Astrocyte (in vitro differentiated cells and primary cell): ENCODE measurements around the gene SPTLC2. TPM values are rescaled to one million over a fixed set of nuclear protein-coding genes. Genes with fewer than 3 reads are reported as not detected.
A peak's percentile ranks its signal among the peaks of the same experiment; 100 is the strongest.

Experiments used
- DNase-seq: peaks from one replicate; pipeline ENCODE4 v3.0.0-alpha.2; 2010; ENCODE audit warnings: low read depth
- FAIRE-seq: peaks from 2 replicates; lab custom pipeline; 2011; peaks lifted over from hg19 to GRCh38; lab: Jason Lieb, UNC
- H2AFZ ChIP-seq: 2 replicates; pipeline ENCODE4 v1.6.0; 2012; ENCODE audit warnings: low read depth, low read length, inconsistent platforms
- H3K27ac ChIP-seq: 2 replicates; pipeline ENCODE4 v1.5.1; 2011; ENCODE audit warnings: low read depth, low read length, inconsistent platforms
- H3K27me3 ChIP-seq: 2 replicates; pipeline ENCODE4 v1.6.0; 2011; ENCODE audit warnings: low read length, inconsistent platforms; ENCODE audit not compliant: insufficient read depth
- H3K36me3 ChIP-seq: 2 replicates; pipeline ENCODE4 v1.5.1; 2011; ENCODE audit warnings: low read length, inconsistent platforms; ENCODE audit not compliant: insufficient read depth
- H3K4me1 ChIP-seq: 2 replicates; pipeline ENCODE4 v1.5.1; 2011; ENCODE audit warnings: low read length, inconsistent platforms; ENCODE audit not compliant: insufficient read depth
- H3K4me2 ChIP-seq: 2 replicates; pipeline ENCODE4 v1.6.0; 2012; ENCODE audit warnings: low read length, inconsistent platforms
- H3K4me3 ChIP-seq: 2 replicates; pipeline ENCODE4 v1.5.1; 2011; ENCODE audit warnings: low read depth, mild to moderate bottlenecking, low read length, inconsistent platforms; ENCODE audit not compliant: insufficient read depth
- H3K79me2 ChIP-seq: 2 replicates; pipeline ENCODE4 v1.6.0; 2012; ENCODE audit warnings: mild to moderate bottlenecking, low read length, inconsistent platforms; ENCODE audit not compliant: insufficient read depth
- H3K9ac ChIP-seq: 2 replicates; pipeline ENCODE4 v1.6.0; 2012; ENCODE audit warnings: mild to moderate bottlenecking, low read length, inconsistent platforms
- H3K9me3 ChIP-seq: 2 replicates; pipeline ENCODE4 v1.5.1; 2012; ENCODE audit warnings: low read depth, mild to moderate bottlenecking, low read length, inconsistent platforms; ENCODE audit not compliant: insufficient read depth
- H4K20me1 ChIP-seq: 2 replicates; pipeline ENCODE4 v1.6.0; 2012; ENCODE audit warnings: low read length, inconsistent platforms; ENCODE audit not compliant: insufficient read depth
- H3K27ac Mint-ChIP-seq: one replicate; pipeline ENCODE4 v1.8.0; 2021; ENCODE audit warnings: mild to moderate bottlenecking, mixed read lengths; ENCODE audit not compliant: unreplicated experiment
- H3K27me3 Mint-ChIP-seq: one replicate; pipeline ENCODE4 v1.8.0; 2021; ENCODE audit warnings: low read depth, mixed read lengths; ENCODE audit not compliant: unreplicated experiment
- H3K36me3 Mint-ChIP-seq: one replicate; pipeline ENCODE4 v1.8.0; 2021; ENCODE audit warnings: low read depth, mixed read lengths; ENCODE audit not compliant: unreplicated experiment
- H3K4me1 Mint-ChIP-seq: one replicate; pipeline ENCODE4 v1.8.0; 2021; ENCODE audit warnings: low read depth, mixed read lengths; ENCODE audit not compliant: unreplicated experiment
- H3K4me3 Mint-ChIP-seq: one replicate; pipeline ENCODE4 v1.8.0; 2021; ENCODE audit warnings: mild to moderate bottlenecking, moderate library complexity, mixed read lengths; ENCODE audit not compliant: unreplicated experiment
- H3K9me3 Mint-ChIP-seq: one replicate; pipeline ENCODE4 v1.8.0; 2021; ENCODE audit warnings: mild to moderate bottlenecking, mixed read lengths; ENCODE audit not compliant: unreplicated experiment
- EZH2 ChIP-seq: IDR thresholded peaks from 2 replicates; pipeline ENCODE4 v1.6.1; 2012; ENCODE audit warnings: mild to moderate bottlenecking, low read length, inconsistent platforms; ENCODE audit not compliant: insufficient read depth
- total RNA-seq: library from RNA; stranded (reverse); gene quantifications from 2 replicates; pipeline ENCODE4 v1.2.1, GENCODE V29; 2021
- TF ChIP-seq, protein P1 (sequence below): IDR thresholded peaks from 2 replicates; pipeline ENCODE4 v1.5.1; 2011; ENCODE audit warnings: low read depth, mild to moderate bottlenecking, inconsistent platforms, low read length, moderate library complexity; ENCODE audit not compliant: insufficient read depth

Gene SPTLC2
- total RNA-seq, 1 donor from 2014 or later, result 51.2 TPM

DNA sequence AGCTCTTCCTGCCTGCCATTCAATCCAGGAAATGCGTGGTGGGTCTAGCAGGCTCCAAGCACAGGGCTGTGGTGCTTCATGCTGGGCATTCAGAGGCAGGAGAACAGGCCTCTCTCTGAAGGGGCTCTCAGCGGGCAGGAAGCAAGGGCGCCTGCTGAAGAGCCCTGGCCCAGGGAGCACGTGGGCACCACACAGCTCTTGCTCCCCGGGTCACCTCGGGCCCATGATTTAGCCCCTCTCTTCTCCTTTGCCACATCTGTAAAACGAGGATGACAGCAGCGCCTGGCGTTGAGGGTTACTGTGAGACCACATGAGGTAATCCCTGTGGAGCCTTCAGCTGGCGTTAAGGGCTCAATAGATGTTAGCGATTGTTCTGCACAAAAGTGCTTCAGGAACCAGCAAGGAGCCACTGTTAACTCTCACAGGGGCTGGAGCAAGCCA, 37.6 kb upstream of the SPTLC2 start:
- no peaks in the 10 kb centered on the region for H3K36me3 ChIP-seq
- Mint-ChIP-seq H3K4me1 (peaks cover 1% of the 10 kb centered on the region), H3K36me3 (peaks cover 3% of the 10 kb centered on the region), H3K4me3 (no peak overlapping the region), H3K27me3 (no peaks in the 10 kb centered on the region), H3K27ac (no peak overlapping the region), H3K9me3 (peaks cover 2% of the 10 kb centered on the region)
- no peaks in the 10 kb centered on the region for H3K9me3 ChIP-seq
- peak overlapping the region; percentile 46 for H2AFZ ChIP-seq
- no peak overlapping the region for H3K4me3 ChIP-seq
- no peaks in the 10 kb centered on the region for H3K79me2 ChIP-seq
- DNase-seq, result no peak
- no peak overlapping the region for H3K27ac ChIP-seq
- no peaks in the 10 kb centered on the region for H4K20me1 ChIP-seq
- no peak for TF ChIP-seq EZH2
- TF ChIP-seq, protein P1, sequence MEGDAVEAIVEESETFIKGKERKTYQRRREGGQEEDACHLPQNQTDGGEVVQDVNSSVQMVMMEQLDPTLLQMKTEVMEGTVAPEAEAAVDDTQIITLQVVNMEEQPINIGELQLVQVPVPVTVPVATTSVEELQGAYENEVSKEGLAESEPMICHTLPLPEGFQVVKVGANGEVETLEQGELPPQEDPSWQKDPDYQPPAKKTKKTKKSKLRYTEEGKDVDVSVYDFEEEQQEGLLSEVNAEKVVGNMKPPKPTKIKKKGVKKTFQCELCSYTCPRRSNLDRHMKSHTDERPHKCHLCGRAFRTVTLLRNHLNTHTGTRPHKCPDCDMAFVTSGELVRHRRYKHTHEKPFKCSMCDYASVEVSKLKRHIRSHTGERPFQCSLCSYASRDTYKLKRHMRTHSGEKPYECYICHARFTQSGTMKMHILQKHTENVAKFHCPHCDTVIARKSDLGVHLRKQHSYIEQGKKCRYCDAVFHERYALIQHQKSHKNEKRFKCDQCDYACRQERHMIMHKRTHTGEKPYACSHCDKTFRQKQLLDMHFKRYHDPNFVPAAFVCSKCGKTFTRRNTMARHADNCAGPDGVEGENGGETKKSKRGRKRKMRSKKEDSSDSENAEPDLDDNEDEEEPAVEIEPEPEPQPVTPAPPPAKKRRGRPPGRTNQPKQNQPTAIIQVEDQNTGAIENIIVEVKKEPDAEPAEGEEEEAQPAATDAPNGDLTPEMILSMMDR, result no peak
- no peak for FAIRE-seq
- no peaks in the 10 kb centered on the region for H3K4me1 ChIP-seq
- H3K27me3 ChIP-seq, result no peaks in the 10 kb centered on the region
- H3K4me2 ChIP-seq, result no peak overlapping the region
- no peak overlapping the region for H3K9ac ChIP-seq

DNA sequence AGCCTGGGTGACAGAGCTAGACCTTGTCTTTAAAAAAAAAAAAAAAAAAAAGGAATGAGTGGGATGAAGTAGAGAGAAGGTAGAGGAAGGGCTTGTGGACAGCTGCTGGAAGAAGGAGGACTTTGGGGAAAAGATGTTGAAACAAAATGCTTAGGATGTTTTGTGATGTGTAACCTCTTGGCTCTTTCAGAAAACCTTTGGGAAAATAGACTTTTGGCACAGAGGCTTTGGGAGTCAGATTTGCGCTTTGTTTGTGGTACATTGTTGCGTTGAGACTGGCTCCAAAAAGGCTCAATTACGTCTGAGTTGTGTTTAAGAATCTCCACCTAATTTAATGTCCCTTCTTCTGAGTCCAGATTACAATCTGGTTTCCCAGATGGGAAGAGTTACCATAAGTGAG, 32.9 kb upstream of the SPTLC2 start:
- H3K27me3 ChIP-seq, result no peaks in the 10 kb centered on the region
- H3K36me3 ChIP-seq, result no peaks in the 10 kb centered on the region
- H3K4me3 ChIP-seq, result no peak overlapping the region
- H3K36me3 Mint-ChIP-seq, result no peaks in the 10 kb centered on the region
- DNase-seq (no peak), FAIRE-seq (no peak)
- H4K20me1 ChIP-seq, result no peaks in the 10 kb centered on the region
- peaks cover 5% of the 10 kb centered on the region for H3K9me3 Mint-ChIP-seq
- TF ChIP-seq EZH2, result no peak
- TF ChIP-seq, protein P1, result no peak
- H3K9ac ChIP-seq, result no peak overlapping the region
- H3K79me2 ChIP-seq, result no peaks in the 10 kb centered on the region
- no peaks in the 10 kb centered on the region for H3K4me1 Mint-ChIP-seq
- no peak overlapping the region for H3K4me3 Mint-ChIP-seq
- H3K4me1 ChIP-seq, result no peaks in the 10 kb centered on the region
- no peak overlapping the region for H2AFZ ChIP-seq
- no peak overlapping the region for H3K27ac ChIP-seq
- H3K9me3 ChIP-seq, result no peaks in the 10 kb centered on the region
- H3K4me2 ChIP-seq, result no peak overlapping the region
- no peak overlapping the region for H3K27ac Mint-ChIP-seq
- H3K27me3 Mint-ChIP-seq, result no peaks in the 10 kb centered on the region

DNA sequence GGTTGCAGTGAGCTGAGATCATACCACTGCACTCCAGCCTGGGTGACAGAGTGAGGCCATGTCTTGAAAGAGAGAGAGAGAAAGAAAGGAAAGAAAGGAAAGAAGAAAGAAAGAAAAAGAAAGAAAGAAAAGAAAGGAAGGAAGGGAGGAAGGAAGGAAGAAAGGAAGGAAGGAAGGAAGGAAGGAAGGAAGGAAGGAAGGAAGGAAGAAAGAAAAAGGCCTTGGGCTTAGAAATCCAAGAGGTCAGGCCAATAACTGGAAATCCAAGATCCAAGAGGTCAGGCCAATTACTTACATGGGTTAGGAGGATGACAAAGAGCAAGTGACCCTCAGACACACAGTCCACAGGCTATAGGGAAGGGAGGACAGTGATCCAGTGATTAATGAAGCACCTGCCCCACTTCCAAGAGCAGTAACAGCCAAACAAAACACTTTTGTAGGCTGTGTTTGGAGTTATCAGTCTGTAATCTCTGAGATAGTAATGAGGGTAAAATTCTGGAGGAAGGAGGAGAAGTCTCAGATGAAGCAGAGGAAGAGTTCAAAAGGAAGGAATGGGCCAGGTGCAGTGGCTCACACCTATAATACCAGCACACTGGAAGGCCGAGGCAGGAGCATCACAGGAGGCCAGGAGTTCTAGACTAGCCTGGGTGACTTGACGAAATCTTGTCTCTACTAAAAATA, 32.2 kb upstream of the SPTLC2 start:
- Mint-ChIP-seq H3K4me3 (no peak overlapping the region), H3K4me1 (no peaks in the 10 kb centered on the region), H3K36me3 (no peaks in the 10 kb centered on the region), H3K27me3 (no peaks in the 10 kb centered on the region), H3K9me3 (peaks cover 5% of the 10 kb centered on the region), H3K27ac (no peak overlapping the region)
- H2AFZ ChIP-seq, result no peak overlapping the region
- no peak overlapping the region for H3K4me3 ChIP-seq
- H3K4me1 ChIP-seq, result no peaks in the 10 kb centered on the region
- TF ChIP-seq EZH2, result no peak
- TF ChIP-seq, protein P1, result no peak
- no peaks in the 10 kb centered on the region for H4K20me1 ChIP-seq
- H3K9ac ChIP-seq, result no peak overlapping the region
- H3K27me3 ChIP-seq, result no peaks in the 10 kb centered on the region
- no peak overlapping the region for H3K27ac ChIP-seq
- H3K9me3 ChIP-seq, result no peaks in the 10 kb centered on the region
- no peak overlapping the region for H3K4me2 ChIP-seq
- no peak for DNase-seq
- no peaks in the 10 kb centered on the region for H3K36me3 ChIP-seq
- H3K79me2 ChIP-seq, result no peaks in the 10 kb centered on the region
- FAIRE-seq, result no peak
